GM21360 (cell line): ENCODE measurements around the gene BAIAP2L2.
"Not testable (repeated sequence)": the region's sequence is repeated elsewhere in the genome, so short reads cannot be mapped to it uniquely, and the experiment has no call there.

ENCODE experiments used
- ATAC-seq: cut with Tn5 transposase; IDR thresholded peaks from one replicate; pipeline ENCODE4 v1.9.1; 2021; ENCODE audit warnings: mild to moderate bottlenecking, moderate library complexity; ENCODE audit not compliant: unreplicated experiment

The BAIAP2L2 gene, protein sequence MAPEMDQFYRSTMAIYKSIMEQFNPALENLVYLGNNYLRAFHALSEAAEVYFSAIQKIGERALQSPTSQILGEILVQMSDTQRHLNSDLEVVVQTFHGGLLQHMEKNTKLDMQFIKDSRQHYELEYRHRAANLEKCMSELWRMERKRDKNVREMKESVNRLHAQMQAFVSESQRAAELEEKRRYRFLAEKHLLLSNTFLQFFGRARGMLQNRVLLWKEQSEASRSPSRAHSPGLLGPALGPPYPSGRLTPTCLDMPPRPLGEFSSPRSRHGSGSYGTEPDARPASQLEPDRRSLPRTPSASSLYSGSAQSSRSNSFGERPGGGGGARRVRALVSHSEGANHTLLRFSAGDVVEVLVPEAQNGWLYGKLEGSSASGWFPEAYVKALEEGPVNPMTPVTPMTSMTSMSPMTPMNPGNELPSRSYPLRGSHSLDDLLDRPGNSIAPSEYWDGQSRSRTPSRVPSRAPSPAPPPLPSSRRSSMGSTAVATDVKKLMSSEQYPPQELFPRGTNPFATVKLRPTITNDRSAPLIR

DNA sequence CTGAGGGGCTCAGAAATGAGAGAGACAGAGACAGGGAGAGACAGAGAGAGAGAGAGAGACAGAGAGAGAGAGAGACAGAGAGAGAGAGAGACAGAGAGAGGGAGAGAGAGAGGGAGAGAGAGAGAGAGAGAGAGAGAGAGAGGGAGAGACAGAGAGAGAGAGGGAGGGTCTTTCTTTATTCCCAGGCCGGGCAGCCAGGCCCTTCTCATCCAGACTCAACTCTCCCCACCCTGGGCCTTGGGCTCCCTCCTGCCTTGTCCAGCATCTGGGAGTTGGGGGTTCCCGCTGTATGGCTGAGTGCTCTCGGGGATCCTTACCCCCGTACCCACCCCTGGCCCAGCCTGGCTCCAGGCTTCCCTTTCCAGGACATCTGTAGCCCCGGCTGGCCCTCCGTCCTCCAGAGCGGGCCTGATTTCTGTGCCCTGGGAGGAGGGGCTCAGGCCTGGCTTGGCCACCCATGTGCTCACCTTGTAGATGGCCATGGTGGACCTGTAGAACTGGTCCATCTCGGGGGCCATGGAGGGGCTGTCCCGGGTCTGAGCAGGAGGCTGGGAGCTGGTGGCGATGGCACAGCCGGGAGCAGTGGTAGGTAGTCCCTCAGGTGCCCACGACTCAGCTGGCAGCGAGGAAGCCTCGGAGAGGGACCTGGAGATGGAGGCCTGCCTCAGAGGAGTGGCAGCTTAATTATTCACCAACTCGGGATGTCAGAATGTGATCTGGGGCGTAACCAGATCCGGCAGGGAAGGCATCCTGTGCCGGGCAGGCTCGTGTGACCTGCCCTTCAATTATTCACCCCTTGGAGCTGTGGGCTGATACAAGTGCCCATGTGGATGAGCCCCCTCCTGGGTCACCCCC, at the start of gene BAIAP2L2:
BAIAP2L2 (minus strand) TSS at position 677 of the 855 bp plus-strand sequence; CDS start at position 518, 159 bp downstream.
- ATAC-seq, result no peak

DNA sequence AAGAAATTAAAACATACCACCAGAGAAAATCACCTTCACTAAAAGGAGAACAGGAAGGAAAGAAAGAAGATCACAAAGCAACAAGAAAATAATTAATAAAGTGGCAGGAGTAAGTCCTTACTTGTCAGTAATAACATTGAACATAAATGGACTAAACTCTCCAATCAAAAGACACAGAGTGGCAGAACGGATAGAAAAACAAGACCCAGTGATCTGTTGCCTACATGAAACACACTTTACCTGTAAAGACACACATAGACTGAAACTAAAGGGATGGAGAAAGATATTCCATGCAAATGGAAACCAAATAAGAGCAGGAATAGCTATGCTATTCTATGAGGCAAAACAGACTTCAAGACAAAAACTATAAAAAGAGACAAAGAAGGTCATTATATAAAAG, 45.2 kb upstream of the BAIAP2L2 start:
- ATAC-seq, result no peak

DNA sequence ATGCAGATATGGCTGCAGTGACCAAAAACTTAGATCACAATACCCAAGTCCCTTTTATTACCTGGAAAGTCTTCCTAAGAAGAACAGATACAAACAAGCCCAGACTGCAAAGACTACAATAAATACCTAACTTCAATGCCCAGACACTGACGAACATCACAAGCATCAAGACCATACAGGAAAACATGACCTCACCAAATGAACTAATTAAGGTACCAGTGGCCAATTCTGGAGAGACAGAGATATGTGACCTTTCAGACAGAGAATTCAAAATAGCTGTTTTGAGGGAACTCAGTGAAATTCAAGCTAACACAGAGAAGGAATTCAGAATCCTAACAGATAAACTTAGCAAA, 44.1 kb upstream of the BAIAP2L2 start:
- ATAC-seq, result not testable (repeated sequence)

DNA sequence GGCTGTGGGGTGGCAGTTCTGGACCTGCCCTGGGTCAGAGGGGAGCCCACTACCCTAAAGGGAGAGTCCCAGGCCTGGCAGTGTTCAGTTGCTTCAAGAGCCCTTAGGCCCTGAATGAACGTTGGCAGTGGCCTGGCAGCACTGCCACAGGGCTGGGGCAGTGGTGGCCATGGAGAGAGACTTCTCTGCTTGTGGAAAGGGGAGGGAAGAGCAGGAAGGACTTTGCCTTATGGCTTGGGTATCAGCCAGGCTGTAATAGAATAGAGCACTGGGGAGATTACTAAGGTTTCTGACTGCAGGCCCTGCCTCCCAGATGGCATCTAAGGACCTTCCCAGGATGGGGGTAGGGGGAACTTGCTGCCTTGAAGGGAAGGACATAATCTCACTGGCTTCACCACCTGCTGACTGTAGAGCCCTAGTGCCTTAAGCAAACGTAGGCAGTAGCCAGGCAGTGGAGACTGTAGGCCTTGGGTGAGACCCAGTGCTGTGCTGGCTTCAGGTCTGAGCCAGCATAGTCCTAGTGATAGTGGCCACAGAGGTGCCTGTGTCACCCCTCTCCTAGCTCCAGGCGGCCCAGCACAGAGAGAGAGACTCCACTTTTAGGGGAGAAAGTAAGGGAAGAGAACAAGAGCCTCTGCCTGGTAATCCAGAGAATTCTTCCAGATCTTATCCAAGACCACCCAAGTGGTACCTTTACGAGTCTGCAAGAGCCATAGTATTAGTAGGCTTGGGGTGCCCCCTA, 43.5 kb upstream of the BAIAP2L2 start:
- no peak for ATAC-seq

DNA sequence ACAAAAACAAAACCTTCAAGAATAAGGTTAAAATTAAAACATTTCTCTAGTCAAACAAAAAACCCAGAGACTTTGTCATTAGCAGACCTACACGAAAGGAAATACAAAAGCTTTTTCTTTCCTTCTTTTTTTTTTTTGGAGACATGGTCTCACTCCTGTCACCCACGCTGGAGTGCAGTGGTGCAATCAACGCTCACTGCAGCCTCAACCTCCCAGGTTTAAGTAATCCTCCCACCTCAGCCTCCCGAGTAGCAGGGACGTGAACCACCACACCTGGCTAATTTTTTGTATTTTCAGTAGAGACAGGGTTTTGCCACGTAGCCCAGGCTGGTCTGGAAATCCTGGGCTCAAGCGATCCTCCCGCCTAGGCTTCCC, 40.6 kb upstream of the BAIAP2L2 start:
- no peak for ATAC-seq

DNA sequence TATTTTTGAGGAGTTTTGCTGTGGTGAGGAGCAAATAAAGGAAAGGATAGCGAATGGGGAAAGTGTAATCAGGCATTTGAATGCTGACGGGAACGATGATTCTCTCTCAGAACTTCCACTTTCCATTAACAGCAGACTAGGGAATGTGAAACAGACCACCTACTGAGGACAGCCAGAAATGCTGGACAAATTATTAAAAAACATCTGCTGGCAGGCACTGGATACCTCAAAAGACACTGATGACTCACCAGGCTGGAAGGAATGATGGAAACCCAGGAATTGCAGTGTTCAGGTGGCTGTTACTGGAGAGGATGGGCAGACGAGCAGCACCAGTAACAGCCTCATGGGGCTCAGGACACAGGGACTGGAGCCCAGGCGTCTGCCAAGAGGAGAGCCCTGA, 37.8 kb upstream of the BAIAP2L2 start:
- ATAC-seq, result no peak

DNA sequence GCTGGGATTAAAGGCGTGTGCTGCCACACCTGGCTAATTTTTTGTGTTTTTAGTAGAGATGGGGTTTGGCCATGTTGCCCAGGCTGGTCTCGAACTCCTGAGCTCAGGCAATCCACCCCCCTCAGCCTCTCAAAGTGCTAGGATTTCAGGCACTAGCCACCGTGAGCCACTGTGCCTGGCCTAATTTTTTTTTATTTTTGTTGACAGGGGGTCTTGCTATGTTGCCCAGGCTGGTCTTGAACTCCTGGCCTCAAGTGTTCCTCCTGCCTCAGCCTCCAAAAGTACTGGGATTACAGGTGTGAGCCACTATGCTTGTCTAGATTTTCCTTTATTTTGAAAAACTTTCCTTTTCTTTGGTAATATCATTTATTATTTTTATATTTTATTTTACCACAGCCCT, 35.7 kb upstream of the BAIAP2L2 start:
- not testable (repeated sequence) for ATAC-seq

DNA sequence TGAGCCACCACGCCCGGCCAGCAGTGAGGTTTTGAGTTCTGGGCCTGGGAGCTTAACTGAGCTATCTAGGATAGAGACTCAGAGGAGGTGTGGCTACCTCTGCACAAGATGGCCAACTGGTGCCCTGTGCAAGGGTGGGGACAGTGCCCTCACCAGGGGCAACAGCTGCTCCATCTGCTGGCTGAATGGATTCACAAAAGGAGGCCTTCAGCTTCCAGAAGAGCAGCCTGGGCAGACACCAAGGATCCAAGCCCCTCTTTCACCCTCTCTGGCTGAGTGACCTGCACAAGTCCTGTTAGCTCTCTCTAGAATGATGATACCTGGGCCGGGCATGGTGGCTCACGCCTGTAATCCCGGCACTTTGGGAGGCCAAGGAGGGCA, 33.5 kb upstream of the BAIAP2L2 start:
- no peak for ATAC-seq

DNA sequence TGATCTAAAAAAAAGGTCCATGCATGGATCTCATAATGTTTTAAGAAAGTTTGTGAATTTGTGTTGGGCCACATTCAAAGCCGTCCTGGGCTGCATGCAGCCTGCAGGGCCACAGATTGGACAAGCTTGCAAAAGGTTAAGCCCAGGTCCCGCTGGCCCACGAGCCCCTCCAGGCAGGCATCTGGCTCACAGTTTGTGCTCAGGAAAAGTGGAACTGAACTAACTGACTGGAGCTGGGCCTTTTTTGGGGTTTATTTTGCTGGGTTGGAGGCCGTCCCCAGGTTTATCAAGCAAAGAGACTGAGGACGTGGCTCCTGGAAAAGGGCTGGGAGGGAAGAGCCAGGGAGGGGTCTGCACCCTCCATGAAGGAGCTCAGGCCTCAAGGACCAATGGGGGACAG, 32.1 kb upstream of the BAIAP2L2 start:
- no peak for ATAC-seq

DNA sequence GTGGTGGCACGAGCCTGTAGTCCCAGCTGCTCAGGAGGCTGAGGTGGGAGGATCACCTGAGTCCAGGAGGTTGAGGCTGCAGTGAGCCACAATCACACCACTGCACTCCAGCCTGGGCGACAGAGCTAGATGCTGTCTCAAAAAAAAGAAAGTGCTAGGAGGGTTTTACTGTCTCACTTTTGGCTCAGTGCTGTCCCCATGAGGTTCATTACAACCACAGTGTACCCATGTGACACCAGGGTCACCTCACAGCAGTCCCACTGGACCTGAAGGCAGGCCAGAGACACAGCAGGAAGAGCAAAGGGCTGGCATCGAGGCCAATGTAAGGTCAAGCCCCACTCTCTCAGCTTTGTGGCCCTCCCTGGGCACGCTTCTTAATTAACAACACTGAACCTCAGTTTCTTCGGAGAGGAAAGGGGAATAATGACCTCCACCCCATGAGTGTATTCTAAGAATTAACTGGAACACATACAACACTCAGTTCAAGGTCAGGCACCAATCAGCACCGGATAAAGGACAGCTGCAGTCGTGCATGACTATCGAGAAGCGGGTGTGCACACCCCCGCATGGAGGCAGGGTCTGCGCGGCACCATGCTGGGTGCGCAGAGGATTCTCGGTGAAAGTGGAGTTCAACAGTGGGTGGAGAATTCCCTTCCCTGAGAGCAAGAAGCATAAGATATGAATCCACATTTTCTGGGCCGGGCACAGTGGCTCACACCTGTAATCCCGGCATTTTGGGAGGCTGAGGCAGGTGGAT, 30.9 kb upstream of the BAIAP2L2 start:
- ATAC-seq, result no peak

DNA sequence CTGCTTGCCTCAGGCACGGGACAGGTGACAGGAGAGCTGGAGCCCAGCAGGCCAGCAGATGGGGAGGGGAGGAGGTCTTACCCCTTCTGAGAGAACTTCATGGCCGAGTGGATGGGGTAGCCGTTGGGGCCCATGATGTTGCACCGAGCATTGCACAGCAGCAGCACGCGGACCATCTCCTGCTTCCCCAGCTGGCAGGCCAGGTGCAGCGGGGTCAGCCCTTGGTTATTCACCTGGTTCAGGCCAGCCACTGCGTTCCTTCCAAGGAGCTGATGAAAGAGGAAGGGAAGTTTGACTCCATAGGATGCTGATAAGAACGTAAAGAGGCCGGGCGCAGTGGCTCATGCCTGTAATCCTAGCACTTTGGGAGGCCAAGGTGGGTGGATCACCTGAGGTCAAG, 29.4 kb upstream of the BAIAP2L2 start:
- ATAC-seq, result no peak

DNA sequence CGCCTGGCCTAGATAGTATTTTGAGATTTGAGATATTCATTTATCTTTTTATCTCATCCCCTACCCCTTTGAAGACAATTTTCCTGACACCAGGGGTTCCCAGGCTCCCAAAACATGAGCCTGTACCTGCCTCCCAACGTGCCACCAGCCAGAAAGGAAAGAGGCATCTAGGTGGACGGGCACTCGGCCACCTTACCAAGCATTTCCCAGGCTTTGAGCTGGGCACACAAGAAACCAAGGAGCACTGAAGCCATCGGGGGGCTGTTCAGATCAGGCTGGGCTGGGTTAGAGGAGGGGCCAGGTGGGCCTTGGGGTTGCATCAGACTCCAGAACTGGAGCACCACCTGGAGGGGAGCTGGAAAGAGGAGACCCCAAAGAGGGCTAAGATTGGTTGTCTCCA, 28.5 kb upstream of the BAIAP2L2 start:
- ATAC-seq, result no peak

DNA sequence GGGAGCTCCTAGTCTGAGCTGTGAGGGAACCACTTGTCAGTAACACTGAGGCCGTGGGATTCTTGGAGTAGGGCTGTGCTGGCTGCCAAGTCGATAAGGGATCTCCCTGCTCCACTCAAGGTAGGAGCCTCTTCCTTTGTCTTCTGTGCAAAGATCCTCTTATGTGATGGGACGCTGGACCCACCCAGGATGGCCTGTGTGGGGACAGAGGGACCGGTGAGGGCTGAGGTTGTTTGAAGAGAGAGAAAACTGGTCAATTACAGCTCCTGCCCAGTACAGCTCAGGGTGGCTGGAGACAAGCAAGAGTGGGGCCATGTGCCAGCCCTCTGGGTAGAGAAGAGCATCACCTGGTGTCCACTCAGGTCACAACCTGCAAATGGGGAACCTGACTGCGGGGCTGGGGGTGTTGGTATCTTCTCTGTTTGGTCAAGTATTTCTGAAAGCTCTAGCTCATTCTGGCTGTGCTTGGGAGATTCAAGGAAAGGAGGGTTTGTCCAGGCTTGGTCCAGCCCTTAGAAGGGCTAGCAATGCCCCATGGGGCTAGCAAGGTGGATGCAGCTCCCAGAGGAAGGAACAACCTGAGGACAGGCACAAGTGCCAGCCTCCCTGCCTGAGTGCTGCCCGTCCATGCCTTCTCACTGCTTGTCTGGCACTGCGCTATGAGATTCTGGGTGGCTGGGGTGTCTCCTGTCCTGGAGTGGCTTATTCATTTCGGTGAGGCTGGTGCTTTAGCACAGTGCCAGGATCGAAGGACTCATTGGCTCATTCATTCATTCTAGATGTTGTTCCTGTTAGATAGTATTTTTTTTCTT, 27.6 kb upstream of the BAIAP2L2 start:
- no peak for ATAC-seq

DNA sequence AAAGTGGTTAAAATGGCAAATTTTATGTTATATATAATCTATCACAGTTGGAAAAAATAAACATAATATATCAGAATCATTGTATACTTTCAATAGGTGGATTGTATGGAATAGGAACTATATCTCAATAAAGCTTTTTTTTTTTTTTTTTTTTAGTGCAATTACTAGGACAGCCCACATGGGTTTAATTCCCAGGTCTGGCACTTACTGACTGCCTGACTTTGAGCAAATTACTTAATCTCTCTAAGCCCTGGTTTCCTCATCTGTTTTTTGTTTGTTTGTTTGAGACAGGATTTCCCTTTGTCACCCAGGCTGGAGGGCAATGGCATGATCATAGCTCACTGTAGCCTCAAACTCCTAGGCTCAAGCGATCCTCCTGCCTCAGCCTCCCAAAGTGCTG, 26.1 kb upstream of the BAIAP2L2 start:
- no peak for ATAC-seq

DNA sequence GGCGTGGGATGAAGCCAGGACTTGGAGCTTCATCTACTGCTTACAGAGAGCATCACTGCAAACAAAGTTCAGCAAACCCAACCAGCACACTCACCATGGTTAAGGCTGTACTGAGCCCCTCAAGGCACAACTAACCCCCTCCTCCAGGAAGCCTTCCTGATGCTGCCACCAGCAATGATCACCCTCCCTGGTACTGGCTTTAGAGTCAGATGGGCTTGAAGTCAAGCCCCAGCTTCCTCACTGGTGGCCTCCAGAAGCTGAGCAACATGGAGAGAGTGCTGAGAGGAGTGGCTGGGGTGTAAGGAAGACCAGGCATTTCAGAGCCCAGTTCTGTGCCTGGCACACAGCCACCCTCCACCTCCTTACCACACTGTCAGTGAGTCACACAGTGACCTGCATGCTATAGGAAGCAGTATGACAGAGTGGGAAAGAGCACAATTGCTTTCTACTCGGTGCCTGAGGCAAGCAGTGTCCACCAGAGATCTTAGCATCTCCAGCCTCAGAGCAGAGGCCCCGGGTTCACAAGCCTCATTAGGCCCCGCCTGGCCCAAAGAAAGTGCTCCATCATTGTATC, 24.7 kb upstream of the BAIAP2L2 start:
- ATAC-seq, result no peak

DNA sequence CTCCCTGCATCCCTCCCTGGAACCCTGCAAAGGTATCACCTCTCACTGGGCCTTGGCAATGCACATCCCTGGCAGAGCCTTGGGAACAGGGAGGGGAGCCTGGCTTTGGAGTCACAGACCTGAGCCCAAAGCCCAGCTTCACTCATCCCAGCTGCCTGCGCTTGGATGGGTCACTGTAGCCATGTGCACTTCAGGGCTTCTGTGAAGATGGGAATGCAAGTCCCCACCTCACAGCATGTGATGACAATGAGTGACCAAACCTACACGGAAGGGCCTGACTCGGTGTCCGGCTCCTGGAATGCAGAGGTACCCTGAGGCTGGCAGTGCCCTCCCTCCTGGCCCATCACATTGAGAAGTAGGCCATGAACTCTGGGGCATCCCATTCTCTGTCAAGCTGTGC, 22.8 kb upstream of the BAIAP2L2 start:
- ATAC-seq, result no peak

DNA sequence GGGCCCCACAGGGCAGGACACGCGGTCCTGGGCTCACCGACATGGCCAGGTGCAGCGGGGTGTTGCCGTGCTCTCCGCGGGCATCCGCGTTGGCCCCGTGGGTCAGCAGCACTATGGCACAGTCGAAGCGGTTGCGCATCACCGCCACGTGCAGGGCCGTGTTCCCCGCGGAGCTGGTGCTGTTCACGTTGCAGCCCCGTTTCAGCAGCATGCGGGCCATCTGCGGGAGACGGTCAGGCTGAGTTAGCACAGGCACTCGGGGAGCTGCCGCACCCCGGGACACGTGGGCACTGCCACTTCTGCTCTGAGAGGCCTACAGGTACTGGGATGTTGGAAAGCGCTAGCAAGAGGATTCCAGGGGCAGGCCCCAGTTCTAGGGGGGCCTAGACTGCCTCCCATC, 22.3 kb upstream of the BAIAP2L2 start:
- ATAC-seq, result no peak

DNA sequence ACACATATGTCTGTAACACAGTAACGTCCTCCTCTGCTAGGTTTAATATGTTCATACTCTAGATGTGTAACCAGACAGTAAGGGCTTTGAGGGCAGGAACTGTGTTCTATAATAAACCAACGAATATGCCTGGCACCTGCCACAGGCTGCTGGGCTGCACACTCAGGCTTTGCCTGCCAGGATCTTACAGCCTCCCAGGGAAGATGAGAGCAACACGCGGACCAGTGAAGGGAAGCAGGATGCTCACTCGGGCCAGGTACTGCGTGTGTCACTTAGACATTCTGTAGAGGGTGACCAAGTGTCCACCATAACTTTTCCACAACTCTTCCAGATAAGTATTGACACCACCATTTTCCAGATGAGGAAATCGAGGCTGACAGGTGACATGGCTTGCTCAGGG, 21.7 kb upstream of the BAIAP2L2 start:
- no peak for ATAC-seq

DNA sequence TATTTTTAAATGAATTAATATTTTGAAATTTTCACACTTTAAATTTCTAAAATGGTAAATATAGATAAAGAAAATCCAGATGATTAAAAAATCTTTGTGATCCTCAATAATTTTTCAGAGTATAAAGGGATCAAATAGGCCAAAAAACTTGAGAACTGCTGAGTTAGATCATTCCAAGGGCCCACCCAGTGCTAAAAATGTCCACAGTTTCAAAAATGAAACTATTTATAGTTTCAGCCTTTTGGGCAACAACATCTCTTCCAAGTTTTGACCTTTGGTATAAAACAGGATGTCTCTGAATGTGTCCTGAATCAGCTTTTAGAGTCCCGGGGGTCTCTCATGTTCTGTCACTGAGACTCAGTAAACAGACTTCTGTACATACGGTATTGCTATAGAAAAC, 20.9 kb upstream of the BAIAP2L2 start:
- no peak for ATAC-seq
